Measurements from ENCODE around the gene CCT7.
A peak's percentile ranks its signal among the peaks of the same experiment; 100 is the strongest.
"Not testable (repeated sequence)": the region's sequence is repeated elsewhere in the genome, so short reads cannot be mapped to it uniquely, and the experiment has no call there.

CCT7 gene

GRCh38 chr2:73255007-73255644 is 21.0 kb downstream of the CCT7 start:
- no peak overlapping the region for H3K4me3 Mint-ChIP-seq
- no peak for DNase-seq
- H3K4me1 Mint-ChIP-seq = no peaks in the 10 kb centered on the region
- no peaks in the 10 kb centered on the region for H3K9me3 Mint-ChIP-seq
- H3K36me3 Mint-ChIP-seq = peaks cover 26% of the 10 kb centered on the region
- CTCF ChIA-PET = interaction anchor here (1.1 to 2.3 kb wide), 3 partner anchors 34 to 42 kb away, joined by 3 to 5 read pairs (median 3); no protein-coding TSS in a partner anchor
- H3K27me3 Mint-ChIP-seq = no peaks in the 10 kb centered on the region
- H3K27ac Mint-ChIP-seq = peak overlapping the region; percentile 10

- H3K27ac Mint-ChIP-seq = no peak overlapping the region
- H3K27me3 Mint-ChIP-seq = no peaks in the 10 kb centered on the region
- H3K4me3 Mint-ChIP-seq = no peak overlapping the region
- no peaks in the 10 kb centered on the region for H3K4me1 Mint-ChIP-seq
- CTCF ChIA-PET = interaction anchor here (1.1 to 1.6 kb wide), 3 partner anchors 11 to 35 kb away, joined by 3 read pairs; no protein-coding TSS in a partner anchor
- H3K9me3 Mint-ChIP-seq = no peaks in the 10 kb centered on the region
- H3K36me3 Mint-ChIP-seq = peaks cover 17% of the 10 kb centered on the region
- DNase-seq = no peak
Measured at GRCh38 chr2:73255907-73256617, 22.0 kb downstream of the CCT7 start.

- Mint-ChIP-seq H3K4me1 (no peaks in the 10 kb centered on the region), H3K4me3 (no peak overlapping the region), H3K27me3 (no peaks in the 10 kb centered on the region), H3K36me3 (peaks cover 16% of the 10 kb centered on the region), H3K27ac (no peak overlapping the region), H3K9me3 (no peaks in the 10 kb centered on the region)
- CTCF ChIA-PET = interaction anchor here (1.3 to 1.6 kb wide), 2 partner anchors 11 to 34 kb away, joined by 3 read pairs; no protein-coding TSS in a partner anchor
- DNase-seq = no peak
Measured at GRCh38 chr2:73256618-73256922, 22.5 kb downstream of the CCT7 start.

GRCh38 chr2:73257021-73257420 is 22.9 kb downstream of the CCT7 start:
- H3K4me1 Mint-ChIP-seq = no peaks in the 10 kb centered on the region
- CTCF ChIA-PET = interaction anchor here (1.0 to 1.6 kb wide), 2 partner anchors 11 to 12 kb away, joined by 3 to 5 read pairs; no protein-coding TSS in a partner anchor
- no peaks in the 10 kb centered on the region for H3K9me3 Mint-ChIP-seq
- peaks cover 16% of the 10 kb centered on the region for H3K36me3 Mint-ChIP-seq
- DNase-seq = no peak
- no peak overlapping the region for H3K27ac Mint-ChIP-seq
- H3K4me3 Mint-ChIP-seq = no peak overlapping the region
- no peaks in the 10 kb centered on the region for H3K27me3 Mint-ChIP-seq

- CTCF ChIA-PET = interaction anchor here (1.0 to 1.6 kb wide), 2 partner anchors 11 to 12 kb away, joined by 3 to 5 read pairs; no protein-coding TSS in a partner anchor
- no peak overlapping the region for H3K4me3 Mint-ChIP-seq
- DNase-seq = peak; percentile 30
- no peaks in the 10 kb centered on the region for H3K9me3 Mint-ChIP-seq
- peaks cover 13% of the 10 kb centered on the region for H3K36me3 Mint-ChIP-seq
- no peak overlapping the region for H3K27ac Mint-ChIP-seq
- no peaks in the 10 kb centered on the region for H3K27me3 Mint-ChIP-seq
- no peaks in the 10 kb centered on the region for H3K4me1 Mint-ChIP-seq
Measured at GRCh38 chr2:73257425-73258125, 23.5 kb downstream of the CCT7 start.

GRCh38 chr2:73258186-73258912 is 24.2 kb downstream of the CCT7 start:
- DNase-seq = no peak
- Mint-ChIP-seq H3K27ac (no peak overlapping the region), H3K27me3 (no peaks in the 10 kb centered on the region), H3K9me3 (no peaks in the 10 kb centered on the region), H3K36me3 (peaks cover 7% of the 10 kb centered on the region), H3K4me1 (no peaks in the 10 kb centered on the region), H3K4me3 (no peak overlapping the region)
- CTCF ChIA-PET = interaction anchor here (1.0 kb wide), 1 partner anchor 83 kb away, joined by 3 read pairs; no protein-coding TSS in a partner anchor

- no peaks in the 10 kb centered on the region for H3K4me1 Mint-ChIP-seq
- DNase-seq = no peak
- CTCF ChIA-PET = interaction anchor here (1.0 kb wide), 1 partner anchor 84 kb away, joined by 3 read pairs; no protein-coding TSS in a partner anchor
- no peaks in the 10 kb centered on the region for H3K27me3 Mint-ChIP-seq
- H3K9me3 Mint-ChIP-seq = no peaks in the 10 kb centered on the region
- H3K27ac Mint-ChIP-seq = no peak overlapping the region
- peaks cover 3% of the 10 kb centered on the region for H3K36me3 Mint-ChIP-seq
- no peak overlapping the region for H3K4me3 Mint-ChIP-seq
Measured at GRCh38 chr2:73258913-73259215, 24.8 kb downstream of the CCT7 start.

- no peak overlapping the region for H3K27ac Mint-ChIP-seq
- H3K4me1 Mint-ChIP-seq = no peaks in the 10 kb centered on the region
- H3K36me3 Mint-ChIP-seq = peaks cover 3% of the 10 kb centered on the region
- CTCF ChIA-PET = interaction anchor here (1.0 kb wide), 1 partner anchor 84 kb away, joined by 3 read pairs; no protein-coding TSS in a partner anchor
- no peaks in the 10 kb centered on the region for H3K9me3 Mint-ChIP-seq
- no peaks in the 10 kb centered on the region for H3K27me3 Mint-ChIP-seq
- no peak overlapping the region for H3K4me3 Mint-ChIP-seq
- no peak for DNase-seq
Measured at GRCh38 chr2:73259276-73259675, 25.2 kb downstream of the CCT7 start.

- Mint-ChIP-seq H3K27me3 (no peaks in the 10 kb centered on the region), H3K27ac (no peak overlapping the region), H3K4me1 (no peaks in the 10 kb centered on the region), H3K4me3 (no peak overlapping the region), H3K9me3 (no peaks in the 10 kb centered on the region), H3K36me3 (no peaks in the 10 kb centered on the region)
- CTCF ChIA-PET = no interaction called here
- DNase-seq = no peak
Measured at GRCh38 chr2:73259704-73260337, 25.7 kb downstream of the CCT7 start.

GRCh38 chr2:73260338-73260984 is 26.4 kb downstream of the CCT7 start:
- no peaks in the 10 kb centered on the region for H3K36me3 Mint-ChIP-seq
- no peaks in the 10 kb centered on the region for H3K27me3 Mint-ChIP-seq
- CTCF ChIA-PET = no interaction called here

GRCh38 chr2:73262108-73262651 is 28.1 kb downstream of the CCT7 start:
- H3K9me3 Mint-ChIP-seq = no peaks in the 10 kb centered on the region
- CTCF ChIA-PET = no interaction called here
- peaks cover 3% of the 10 kb centered on the region for H3K36me3 Mint-ChIP-seq
- no peak overlapping the region for H3K4me3 Mint-ChIP-seq
- no peak for DNase-seq
- H3K4me1 Mint-ChIP-seq = peaks cover 3% of the 10 kb centered on the region
- no peaks in the 10 kb centered on the region for H3K27me3 Mint-ChIP-seq
- no peak overlapping the region for H3K27ac Mint-ChIP-seq

More at GRCh38 chr2:73260338-73260984, 26.4 kb downstream of the CCT7 start:
- Mint-ChIP-seq H3K9me3 (no peaks in the 10 kb centered on the region), H3K4me3 (no peak overlapping the region), H3K4me1 (no peaks in the 10 kb centered on the region), H3K27ac (no peak overlapping the region)
- peak; percentile 38 for DNase-seq

- not testable (repeated sequence) for H3K27ac Mint-ChIP-seq, H3K36me3 Mint-ChIP-seq, H3K27me3 Mint-ChIP-seq
Measured at GRCh38 chr2:73262691-73263429, 28.8 kb downstream of the CCT7 start.

More at GRCh38 chr2:73262691-73263429, 28.8 kb downstream of the CCT7 start:
- not testable (repeated sequence) for H3K9me3 Mint-ChIP-seq, H3K4me3 Mint-ChIP-seq, DNase-seq, H3K4me1 Mint-ChIP-seq
- CTCF ChIA-PET = interaction anchor here (1.0 kb wide), 1 partner anchor 19 kb away, joined by 3 read pairs; no protein-coding TSS in a partner anchor

Measured in activated naive CD4-positive, alpha-beta T cell treated with anti-CD3 and anti-CD28 coated beads, Interleukin-2, amount 10 ng/mL, durations not matched to agents 7 days and 5 days (primary cell).